Adrenal gland (tissue), 5 donors: ENCODE measurements around the gene GSAP.

Experiments
- POLR2A ChIP-seq, 2 donors: fragments of 450-650 bp; IDR thresholded peaks; one replicate each; pipeline ENCODE4 v1.6.1; 2017; ENCODE audit warnings: antibody characterized with exemption in 2 of 2, mild to moderate bottlenecking in 2 of 2, moderate library complexity in 1 of 2
- TF ChIP-seq, protein P1 (sequence below), 6 experiments: fragments of 450-650 bp in 4 of 6; fragments of 200-600 bp in 2 of 6; sonication (generic) in 1 of 6; IDR thresholded peaks; 1 replicate in 5 of 6; 2 replicates in 1 of 6; pipeline versions ENCODE4 v1.5.1 to v1.8.0; 2016 to 2021; ENCODE audit warnings: antibody characterized with exemption in 6 of 6, mild to moderate bottlenecking in 2 of 6, moderate library complexity in 1 of 6
- donor health status: DM: no; HTN: no; CAD: no.

DNA sequence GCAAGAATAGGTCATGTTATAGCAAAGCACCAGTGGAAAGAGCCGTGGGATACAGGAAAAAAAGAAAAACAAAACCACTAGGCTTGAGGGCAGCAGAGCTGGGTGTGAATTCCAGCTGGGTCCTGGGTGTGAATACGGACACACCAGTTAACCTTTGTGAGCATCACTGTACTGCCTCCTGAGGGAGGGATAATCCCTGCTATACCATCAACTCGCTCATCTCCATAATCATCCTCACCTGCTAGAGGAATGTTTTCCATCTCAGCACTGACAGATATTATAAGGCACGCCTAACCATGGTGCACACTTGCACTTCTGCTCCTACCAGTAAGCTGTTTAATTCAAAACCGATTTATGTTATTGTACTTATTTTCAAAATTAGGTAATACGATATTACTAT is 62.2 kb downstream of the GSAP start:
- TF ChIP-seq POLR2A (IDR thresholded peaks at IDR 0.05) = no peak
- TF ChIP-seq, protein P1, sequence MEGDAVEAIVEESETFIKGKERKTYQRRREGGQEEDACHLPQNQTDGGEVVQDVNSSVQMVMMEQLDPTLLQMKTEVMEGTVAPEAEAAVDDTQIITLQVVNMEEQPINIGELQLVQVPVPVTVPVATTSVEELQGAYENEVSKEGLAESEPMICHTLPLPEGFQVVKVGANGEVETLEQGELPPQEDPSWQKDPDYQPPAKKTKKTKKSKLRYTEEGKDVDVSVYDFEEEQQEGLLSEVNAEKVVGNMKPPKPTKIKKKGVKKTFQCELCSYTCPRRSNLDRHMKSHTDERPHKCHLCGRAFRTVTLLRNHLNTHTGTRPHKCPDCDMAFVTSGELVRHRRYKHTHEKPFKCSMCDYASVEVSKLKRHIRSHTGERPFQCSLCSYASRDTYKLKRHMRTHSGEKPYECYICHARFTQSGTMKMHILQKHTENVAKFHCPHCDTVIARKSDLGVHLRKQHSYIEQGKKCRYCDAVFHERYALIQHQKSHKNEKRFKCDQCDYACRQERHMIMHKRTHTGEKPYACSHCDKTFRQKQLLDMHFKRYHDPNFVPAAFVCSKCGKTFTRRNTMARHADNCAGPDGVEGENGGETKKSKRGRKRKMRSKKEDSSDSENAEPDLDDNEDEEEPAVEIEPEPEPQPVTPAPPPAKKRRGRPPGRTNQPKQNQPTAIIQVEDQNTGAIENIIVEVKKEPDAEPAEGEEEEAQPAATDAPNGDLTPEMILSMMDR (IDR thresholded peaks at IDR 0.05) = no peak
